Activated CD8-positive, alpha-beta T cell treated with anti-CD3 and anti-CD28 coated beads for 36 hours (primary cell): ENCODE measurements around the gene EPHA5. TPM values are rescaled to one million over a fixed set of nuclear protein-coding genes. Genes with fewer than 3 reads are reported as not detected.

ENCODE experiments used
- ATAC-seq: fragments of 200-7000 bp; cut with Tn5 transposase; one replicate; pipeline ENCODE4 v1.10.0; 2021; ENCODE audit warnings: mild to moderate bottlenecking, moderate library complexity
- CTCF ChIA-PET: fragments of 350-600 bp; sonication (Branson Sonifier 250); formaldehyde crosslinking; loops from one replicate; lab custom pipeline; 2021; ENCODE audit warnings: antibody characterized with exemption; lab: Charles Lee
- POLR2A ChIA-PET: fragments of 350-600 bp; sonication (Branson Sonifier 250); formaldehyde crosslinking; loops from one replicate; lab custom pipeline; 2021; ENCODE audit warnings: antibody characterized with exemption; lab: Charles Lee
- DNase-seq: peaks from one replicate; pipeline ENCODE4 v3.0.0-alpha.2; 2020
- H3K27ac Mint-ChIP-seq: one replicate; pipeline ENCODE4 v1.8.0; 2021; ENCODE audit warnings: mild to moderate bottlenecking, mixed read lengths
- H3K27me3 Mint-ChIP-seq: one replicate; pipeline ENCODE4 v1.8.0; 2021; ENCODE audit warnings: mixed read lengths
- H3K36me3 Mint-ChIP-seq: one replicate; pipeline ENCODE4 v1.8.0; 2021; ENCODE audit warnings: low read depth, mixed read lengths
- H3K4me1 Mint-ChIP-seq: one replicate; pipeline ENCODE4 v1.8.0; 2021; ENCODE audit warnings: low read depth, mixed read lengths
- H3K4me3 Mint-ChIP-seq: one replicate; pipeline ENCODE4 v1.8.0; 2021; ENCODE audit warnings: mild to moderate bottlenecking, moderate library complexity, mixed read lengths
- H3K9me3 Mint-ChIP-seq: one replicate; pipeline ENCODE4 v1.8.0; 2021; ENCODE audit warnings: mixed read lengths
- CTCF ChIP-seq: fragments of 200-600 bp; IDR thresholded peaks from one replicate; pipeline ENCODE4 v1.8.0; 2022; ENCODE audit warnings: antibody characterized with exemption, mild to moderate bottlenecking
- intact Hi-C: fragments of 100-400 bp; cut with micrococcal nuclease; formaldehyde crosslinking; loops from one replicate; pipeline ENCODE4 v1.10.0; 2022
- total RNA-seq, 2 experiments: library from RNA; stranded (reverse); gene quantifications; one replicate each; pipeline ENCODE4 v1.2.3, GENCODE V29; 2021

Gene EPHA5
- total RNA-seq, 2 experiments from 2014 or later = not detected

GRCh38 chr4:65665771-65666523 lies 4.3 kb downstream of the EPHA5 start:
- ChIA-PET POLR2A (no interaction called here), CTCF (no interaction called here)
- no peak for TF ChIP-seq CTCF
- Mint-ChIP-seq H3K4me3 (no peak overlapping the region), H3K27ac (no peak overlapping the region), H3K4me1 (peaks cover 6% of the 10 kb centered on the region), H3K27me3 (peaks cover 34% of the 10 kb centered on the region), H3K36me3 (no peaks in the 10 kb centered on the region), H3K9me3 (peaks cover 1% of the 10 kb centered on the region)
- DNase-seq = no peak
- intact Hi-C loops = no loop called here
- no peak for ATAC-seq

- intact Hi-C loops = no loop called here
- POLR2A ChIA-PET = no interaction called here
- CTCF ChIA-PET = no interaction called here
- DNase-seq (no peak), ATAC-seq (no peak)
- Mint-ChIP-seq H3K4me1 (no peaks in the 10 kb centered on the region), H3K27me3 (peaks cover 2% of the 10 kb centered on the region), H3K27ac (no peak overlapping the region), H3K4me3 (no peak overlapping the region), H3K9me3 (peaks cover 3% of the 10 kb centered on the region), H3K36me3 (no peaks in the 10 kb centered on the region)
- TF ChIP-seq CTCF = no peak
Observed at GRCh38 chr4:65661471-65661870, 8.8 kb downstream of the EPHA5 start.

- H3K4me3 Mint-ChIP-seq = no peak overlapping the region
- ChIA-PET CTCF (no interaction called here), POLR2A (no interaction called here)
- H3K36me3 Mint-ChIP-seq = no peaks in the 10 kb centered on the region
- ATAC-seq (no peak), DNase-seq (no peak)
- intact Hi-C loops = no loop called here
- H3K4me1 Mint-ChIP-seq = no peaks in the 10 kb centered on the region
- no peak for TF ChIP-seq CTCF
- H3K27me3 Mint-ChIP-seq = no peaks in the 10 kb centered on the region
- no peak overlapping the region for H3K27ac Mint-ChIP-seq
- H3K9me3 Mint-ChIP-seq = peaks cover 3% of the 10 kb centered on the region
Observed at GRCh38 chr4:65658117-65658516, 12.2 kb downstream of the EPHA5 start.

GRCh38 chr4:65656008-65656407 lies 14.3 kb downstream of the EPHA5 start:
- no peaks in the 10 kb centered on the region for H3K4me1 Mint-ChIP-seq
- no peaks in the 10 kb centered on the region for H3K27me3 Mint-ChIP-seq
- ChIA-PET POLR2A (no interaction called here), CTCF (no interaction called here)
- ATAC-seq = no peak
- no peaks in the 10 kb centered on the region for H3K36me3 Mint-ChIP-seq
- H3K27ac Mint-ChIP-seq = no peak overlapping the region
- no peak for TF ChIP-seq CTCF
- no peak for DNase-seq
- H3K4me3 Mint-ChIP-seq = no peak overlapping the region
- peaks cover 5% of the 10 kb centered on the region for H3K9me3 Mint-ChIP-seq
- intact Hi-C loops = no loop called here

GRCh38 chr4:65654976-65655375 lies 15.3 kb downstream of the EPHA5 start:
- intact Hi-C loops = no loop called here
- Mint-ChIP-seq H3K27me3 (no peaks in the 10 kb centered on the region), H3K9me3 (peaks cover 5% of the 10 kb centered on the region), H3K27ac (no peak overlapping the region), H3K36me3 (no peaks in the 10 kb centered on the region), H3K4me1 (no peaks in the 10 kb centered on the region), H3K4me3 (no peak overlapping the region)
- DNase-seq (no peak), ATAC-seq (no peak)
- ChIA-PET POLR2A (no interaction called here), CTCF (no interaction called here)
- no peak for TF ChIP-seq CTCF
